T-helper 9 cell (primary cell): ENCODE results near the gene ZCCHC14.

ENCODE experiments used
- DNase-seq: peaks from one replicate; pipeline ENCODE4 v3.0.0-alpha.2; 2020

Gene ZCCHC14

GRCh38 chr16:87424266-87424665 lies 68.6 kb downstream of the ZCCHC14 start:
- DNase-seq: no peak

- DNase-seq: no peak
Measured at GRCh38 chr16:87423429-87423828, 69.4 kb downstream of the ZCCHC14 start.

- DNase-seq: no peak
Measured at GRCh38 chr16:87422106-87422505, 70.7 kb downstream of the ZCCHC14 start.

- no peak for DNase-seq
Measured at GRCh38 chr16:87421003-87421912, 71.6 kb downstream of the ZCCHC14 start.

GRCh38 chr16:87420026-87421002 lies 72.5 kb downstream of the ZCCHC14 start:
- no peak for DNase-seq

- DNase-seq: no peak
Measured at GRCh38 chr16:87418644-87419043, 74.2 kb downstream of the ZCCHC14 start.

- no peak for DNase-seq
Measured at GRCh38 chr16:87418216-87418615, 74.6 kb downstream of the ZCCHC14 start.

GRCh38 chr16:87417528-87417910 lies 75.3 kb downstream of the ZCCHC14 start:
- DNase-seq: no peak

GRCh38 chr16:87416826-87417527 lies 75.8 kb downstream of the ZCCHC14 start:
- DNase-seq: no peak

- no peak for DNase-seq
Measured at GRCh38 chr16:87415441-87415840, 77.4 kb downstream of the ZCCHC14 start.

GRCh38 chr16:87414251-87414680 lies 78.6 kb downstream of the ZCCHC14 start:
- DNase-seq: no peak

- no peak for DNase-seq
Measured at GRCh38 chr16:87412996-87413421, 79.8 kb downstream of the ZCCHC14 start.

- no peak for DNase-seq
Measured at GRCh38 chr16:87412371-87412995, 80.3 kb downstream of the ZCCHC14 start.

- no peak for DNase-seq
Measured at GRCh38 chr16:87411375-87412271, 81.2 kb downstream of the ZCCHC14 start.

- no peak for DNase-seq
Measured at GRCh38 chr16:87410968-87411367, 81.9 kb downstream of the ZCCHC14 start.

GRCh38 chr16:87410530-87410929 lies 82.3 kb downstream of the ZCCHC14 start:
- DNase-seq: no peak

GRCh38 chr16:87409781-87410180 lies 83.0 kb downstream of the ZCCHC14 start:
- DNase-seq: no peak

GRCh38 chr16:87409153-87409552 lies 83.7 kb downstream of the ZCCHC14 start:
- no peak for DNase-seq

- DNase-seq: no peak
Measured at GRCh38 chr16:87407511-87408112, 85.2 kb downstream of the ZCCHC14 start.

GRCh38 chr16:87406495-87407088 lies 86.2 kb downstream of the ZCCHC14 start:
- no peak for DNase-seq
